ENCODE data around the gene ETV5.

ETV5 gene

GRCh38 chr3:186095561-186096081 is 13.3 kb downstream of the ETV5 start:
- no peak for DNase-seq

GRCh38 chr3:186094696-186095425 is 14.0 kb downstream of the ETV5 start:
- DNase-seq: no peak

GRCh38 chr3:186094271-186094670 is 14.6 kb downstream of the ETV5 start:
- DNase-seq: no peak

GRCh38 chr3:186093271-186093900 is 15.5 kb downstream of the ETV5 start:
- no peak for DNase-seq

- DNase-seq: no peak
Observed at GRCh38 chr3:186092360-186093070, 16.4 kb downstream of the ETV5 start.

GRCh38 chr3:186090901-186091300 is 18.0 kb downstream of the ETV5 start:
- DNase-seq: no peak

GRCh38 chr3:186088335-186088734 is 20.6 kb downstream of the ETV5 start:
- DNase-seq: no peak

- DNase-seq: no peak
Observed at GRCh38 chr3:186084264-186084663, 24.6 kb downstream of the ETV5 start.

- DNase-seq: no peak
Observed at GRCh38 chr3:186083746-186084145, 25.1 kb downstream of the ETV5 start.

GRCh38 chr3:186082150-186082549 is 26.7 kb downstream of the ETV5 start:
- no peak for DNase-seq

GRCh38 chr3:186081678-186082077 is 27.2 kb downstream of the ETV5 start:
- DNase-seq: no peak

- DNase-seq: no peak
Observed at GRCh38 chr3:186080849-186081438, 27.9 kb downstream of the ETV5 start.

GRCh38 chr3:186079925-186080324 is 29.0 kb downstream of the ETV5 start:
- DNase-seq: no peak

GRCh38 chr3:186077466-186077865 is 31.4 kb downstream of the ETV5 start:
- no peak for DNase-seq

GRCh38 chr3:186075931-186076567 is 32.8 kb downstream of the ETV5 start:
- no peak for DNase-seq

- DNase-seq: no peak
Observed at GRCh38 chr3:186075489-186075888, 33.4 kb downstream of the ETV5 start.

- no peak for DNase-seq
Observed at GRCh38 chr3:186073641-186074040, 35.2 kb downstream of the ETV5 start.

GRCh38 chr3:186070996-186071395 is 37.9 kb downstream of the ETV5 start:
- DNase-seq: no peak

GRCh38 chr3:186070550-186070949 is 38.3 kb downstream of the ETV5 start:
- DNase-seq: no peak

GRCh38 chr3:186070133-186070532 is 38.8 kb downstream of the ETV5 start:
- DNase-seq: no peak

GRCh38 chr3:186069199-186069598 is 39.7 kb downstream of the ETV5 start:
- DNase-seq: no peak

- DNase-seq: no peak
Observed at GRCh38 chr3:186068243-186068552, 40.7 kb downstream of the ETV5 start.
